Smooth muscle cell (in vitro differentiated cells): ENCODE data around the gene BAHCC1. TPM values are rescaled to one million over a fixed set of nuclear protein-coding genes. Genes with fewer than 3 reads are reported as not detected.
A peak's percentile ranks its signal among the peaks of the same experiment; 100 is the strongest.

Experiments
- DNase-seq: peaks from one replicate; lab custom pipeline; 2025; ENCODE audit not compliant: unreplicated experiment; lab: John Stamatoyannopoulos, UW
- H2AFZ ChIP-seq: fragments of 200-600 bp; sonication (generic); 2 replicates; pipeline ENCODE4 v1.6.0; 2016; ENCODE audit warnings: antibody characterized with exemption, low read depth, mild to moderate bottlenecking
- H3F3A ChIP-seq: fragments of 200-600 bp; sonication (generic); 2 replicates; pipeline ENCODE4 v1.6.0; 2017; ENCODE audit warnings: antibody characterized with exemption, low read depth
- H3K27ac ChIP-seq: fragments of 200-600 bp; sonication (generic); 2 replicates; pipeline ENCODE4 v1.5.1; 2016; ENCODE audit warnings: low read depth, mild to moderate bottlenecking
- H3K27me3 ChIP-seq: fragments of 200-600 bp; sonication (generic); 2 replicates; pipeline ENCODE4 v1.6.1; 2016; ENCODE audit warnings: low read depth, mild to moderate bottlenecking
- H3K36me3 ChIP-seq: fragments of 200-600 bp; sonication (generic); 2 replicates; pipeline ENCODE4 v1.5.1; 2016; ENCODE audit warnings: low read depth
- H3K4me1 ChIP-seq: fragments of 200-600 bp; sonication (generic); 2 replicates; pipeline ENCODE4 v1.5.1; 2016; ENCODE audit warnings: low read depth
- H3K4me2 ChIP-seq: fragments of 200-600 bp; sonication (generic); 2 replicates; pipeline ENCODE4 v1.6.0; 2016; ENCODE audit warnings: mild to moderate bottlenecking
- H3K4me3 ChIP-seq: fragments of 200-600 bp; sonication (generic); 2 replicates; pipeline ENCODE4 v1.5.1; 2016; ENCODE audit warnings: mild to moderate bottlenecking
- H3K79me2 ChIP-seq: fragments of 200-600 bp; sonication (generic); 2 replicates; pipeline ENCODE4 v1.6.0; 2016; ENCODE audit warnings: low read depth, mild to moderate bottlenecking
- H3K9ac ChIP-seq: fragments of 200-600 bp; sonication (generic); 2 replicates; pipeline ENCODE4 v1.6.0; 2016; ENCODE audit warnings: low read depth
- H3K9me3 ChIP-seq: fragments of 200-600 bp; sonication (generic); replicated peaks from 2 replicates; pipeline ENCODE4 v1.5.1; 2016; ENCODE audit warnings: low read depth
- H4K20me1 ChIP-seq: fragments of 200-600 bp; sonication (generic); 2 replicates; pipeline ENCODE4 v1.6.0; 2016; ENCODE audit warnings: low read depth
- WGBS: methylation state at CpG from one replicate; pipeline ENCODE4 v1.1.7; 2016; ENCODE audit warnings: low lambda C conversion rate; 5-methylcytosine and 5-hydroxymethylcytosine counted together
- polyA plus RNA-seq: library from polyadenylated mRNA; unstranded; fragments of >200 nt; fragmentation: Nextera tagmentation; extraction: Ambion mirVana; gene quantifications from 2 replicates; pipeline ENCODE4 v1.2.1, GENCODE V29; 2016
- total RNA-seq: library from RNA; depleted of rRNA; stranded (reverse); fragments of >200 nt; gene quantifications from 2 replicates; pipeline ENCODE4 v1.2.3, GENCODE V29; 2014
- TF ChIP-seq, protein P1 (sequence below): fragments of 200-600 bp; sonication (generic); IDR thresholded peaks from 2 replicates; pipeline ENCODE4 v1.5.1; 2017; ENCODE audit warnings: borderline replicate concordance, mild to moderate bottlenecking, antibody characterized with exemption; ENCODE audit not compliant: insufficient read depth, poor library complexity, severe bottlenecking

BAHCC1 gene
- total and polyA plus RNA-seq, 2 experiments from 2014 or later = 3.2 to 4.6 TPM

DNA sequence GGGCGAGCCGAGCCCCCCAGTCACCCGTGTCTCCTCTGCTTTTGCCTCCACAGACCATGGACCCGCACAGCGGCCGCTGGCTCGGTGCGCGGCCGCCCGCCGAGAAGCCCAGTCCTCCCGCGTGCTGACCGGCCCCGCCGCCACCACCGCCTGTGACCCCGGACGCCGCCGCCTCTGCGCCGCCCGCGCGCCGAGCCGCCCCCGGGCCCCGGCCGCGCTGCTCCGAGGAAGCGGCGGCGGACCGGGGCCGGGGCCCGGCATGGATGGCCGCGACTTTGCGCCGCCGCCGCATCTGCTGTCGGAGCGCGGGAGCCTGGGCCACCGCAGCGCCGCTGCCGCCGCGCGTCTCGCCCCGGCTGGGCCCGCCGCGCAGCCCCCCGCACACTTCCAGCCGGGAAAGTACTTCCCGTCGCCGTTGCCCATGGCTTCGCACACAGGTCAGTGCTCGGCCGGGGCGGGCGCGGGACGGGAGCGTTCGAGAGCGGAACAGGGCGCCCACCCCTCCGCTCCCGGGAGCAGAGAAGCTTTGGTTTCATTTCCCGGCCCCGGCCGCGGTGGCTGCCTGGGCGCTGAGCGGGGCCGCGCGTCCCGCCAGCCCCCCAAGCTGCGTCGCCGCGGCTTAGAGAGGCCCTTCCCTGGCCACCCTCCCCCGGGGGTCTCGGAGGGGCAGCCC, 4.4 kb downstream of the BAHCC1 start:
- TF ChIP-seq, protein P1, sequence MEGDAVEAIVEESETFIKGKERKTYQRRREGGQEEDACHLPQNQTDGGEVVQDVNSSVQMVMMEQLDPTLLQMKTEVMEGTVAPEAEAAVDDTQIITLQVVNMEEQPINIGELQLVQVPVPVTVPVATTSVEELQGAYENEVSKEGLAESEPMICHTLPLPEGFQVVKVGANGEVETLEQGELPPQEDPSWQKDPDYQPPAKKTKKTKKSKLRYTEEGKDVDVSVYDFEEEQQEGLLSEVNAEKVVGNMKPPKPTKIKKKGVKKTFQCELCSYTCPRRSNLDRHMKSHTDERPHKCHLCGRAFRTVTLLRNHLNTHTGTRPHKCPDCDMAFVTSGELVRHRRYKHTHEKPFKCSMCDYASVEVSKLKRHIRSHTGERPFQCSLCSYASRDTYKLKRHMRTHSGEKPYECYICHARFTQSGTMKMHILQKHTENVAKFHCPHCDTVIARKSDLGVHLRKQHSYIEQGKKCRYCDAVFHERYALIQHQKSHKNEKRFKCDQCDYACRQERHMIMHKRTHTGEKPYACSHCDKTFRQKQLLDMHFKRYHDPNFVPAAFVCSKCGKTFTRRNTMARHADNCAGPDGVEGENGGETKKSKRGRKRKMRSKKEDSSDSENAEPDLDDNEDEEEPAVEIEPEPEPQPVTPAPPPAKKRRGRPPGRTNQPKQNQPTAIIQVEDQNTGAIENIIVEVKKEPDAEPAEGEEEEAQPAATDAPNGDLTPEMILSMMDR = no peak
- peaks cover 49% of the 10 kb centered on the region for H3K4me1 ChIP-seq
- H3K4me2 ChIP-seq = peak overlapping the region; percentile 100
- peak overlapping the region; percentile 83 for H3K9ac ChIP-seq
- peaks cover 19% of the 10 kb centered on the region for H3F3A ChIP-seq
- H4K20me1 ChIP-seq = peaks cover 3% of the 10 kb centered on the region
- H3K27me3 ChIP-seq = no peaks in the 10 kb centered on the region
- peak overlapping the region; percentile 79 for H2AFZ ChIP-seq
- H3K4me3 ChIP-seq = peak overlapping the region; percentile 88
- 1% methylated on average over 52 of the region's 95 CpGs for WGBS
- peak overlapping the region; percentile 79 for H3K27ac ChIP-seq
- H3K79me2 ChIP-seq = peaks cover 86% of the 10 kb centered on the region
- no peak for DNase-seq
- no peaks in the 10 kb centered on the region for H3K36me3 ChIP-seq
- H3K9me3 ChIP-seq = no peaks in the 10 kb centered on the region

DNA sequence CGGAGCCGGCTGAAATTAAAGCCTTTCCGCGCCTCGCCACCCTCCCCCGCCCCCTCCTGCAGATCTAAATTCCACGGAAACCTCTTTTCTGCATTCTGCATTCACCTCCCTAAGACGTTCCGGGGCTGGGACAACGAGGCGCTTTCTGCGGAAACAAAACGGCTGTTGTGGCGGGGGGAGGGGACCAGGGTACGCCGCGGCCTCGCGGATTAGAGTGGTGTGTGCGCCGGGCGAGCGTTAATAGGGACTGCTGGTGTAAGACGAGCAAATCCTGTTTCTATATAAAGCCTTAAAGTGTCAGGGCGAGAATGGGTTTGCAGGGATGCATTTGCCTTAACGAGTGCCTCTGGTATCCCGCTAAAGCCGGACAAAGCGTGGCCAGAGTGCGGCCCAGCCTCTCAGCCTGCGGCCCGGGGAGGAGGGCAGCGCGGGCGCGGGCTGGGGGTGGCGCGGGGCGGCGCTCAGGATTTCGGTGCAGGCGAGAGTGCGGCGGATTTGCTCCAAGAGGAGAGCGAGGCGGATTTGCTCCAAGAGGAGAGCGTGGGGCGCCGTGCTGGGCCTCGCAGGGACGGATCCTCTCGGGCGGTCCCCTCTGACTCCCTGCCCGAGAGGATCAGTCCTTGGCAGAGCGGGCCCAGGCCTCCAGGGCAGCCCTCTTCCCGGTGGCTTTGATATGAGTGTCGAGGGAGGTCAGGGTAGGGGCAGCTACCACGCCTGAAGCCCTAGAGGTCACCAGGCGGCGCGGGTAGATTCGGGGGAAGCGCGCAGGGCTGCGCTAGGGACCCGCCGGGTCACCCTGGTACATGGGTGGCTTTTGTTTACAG, 5.1 kb downstream of the BAHCC1 start:
- Histone ChIP-seq H3K4me3 (peak overlapping the region; percentile 88), H3K9me3 (no peaks in the 10 kb centered on the region), H3K4me1 (peaks cover 54% of the 10 kb centered on the region), H3K27ac (peak overlapping the region; percentile 79), H3K36me3 (no peaks in the 10 kb centered on the region), H3K27me3 (no peaks in the 10 kb centered on the region), H4K20me1 (no peaks in the 10 kb centered on the region), H2AFZ (peak overlapping the region; percentile 79), H3K9ac (peak overlapping the region; percentile 83), H3K79me2 (peaks cover 94% of the 10 kb centered on the region), H3K4me2 (peak overlapping the region; percentile 98), H3F3A (peaks cover 16% of the 10 kb centered on the region)
- 6% methylated on average over 58 of the region's 67 CpGs for WGBS
- TF ChIP-seq, protein P1 = no peak
- peak; percentile 47 for DNase-seq

DNA sequence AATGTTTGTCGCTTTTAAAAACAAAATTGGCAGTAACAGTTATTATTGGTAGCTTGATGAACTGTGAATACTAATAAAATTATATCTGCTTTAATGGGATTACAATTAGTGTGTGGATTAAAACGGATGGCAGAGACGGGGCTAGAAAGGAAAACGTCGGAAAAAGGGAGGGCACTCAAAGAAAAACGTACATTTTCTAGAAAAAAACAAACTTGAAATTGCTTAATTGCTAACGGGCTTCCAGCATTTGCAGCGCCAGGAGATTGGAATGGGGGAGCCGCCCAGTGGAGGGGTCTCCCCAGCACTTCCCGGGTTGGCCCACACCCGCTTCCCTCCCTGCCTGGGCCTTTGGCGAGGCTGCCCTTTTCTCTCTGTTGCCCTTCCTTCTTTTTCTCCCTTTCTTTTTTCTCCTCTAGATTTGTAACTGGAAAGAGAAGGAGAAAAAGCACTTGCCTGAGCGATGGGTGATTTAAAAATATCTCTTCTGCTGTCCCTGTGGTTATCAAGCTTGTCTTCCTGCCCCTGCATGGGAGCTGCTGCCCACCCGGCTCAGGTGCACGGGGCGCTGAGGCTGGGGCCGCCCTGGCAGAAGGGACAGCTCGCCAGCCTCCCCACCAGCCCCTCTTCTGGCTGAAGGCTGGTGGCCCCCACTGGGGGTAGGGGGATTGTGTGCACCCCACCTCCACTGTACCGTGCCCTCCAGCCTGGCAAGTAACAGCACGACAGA, 5.9 kb downstream of the BAHCC1 start:
- WGBS = 45% methylated on average over 20 of the region's 20 CpGs
- Histone ChIP-seq H3K9me3 (no peaks in the 10 kb centered on the region), H3K27me3 (no peaks in the 10 kb centered on the region), H4K20me1 (no peaks in the 10 kb centered on the region), H3K36me3 (no peaks in the 10 kb centered on the region), H3K4me1 (peaks cover 62% of the 10 kb centered on the region), H3K9ac (peak overlapping the region; percentile 83), H2AFZ (peak overlapping the region; percentile 79), H3K4me3 (peak overlapping the region; percentile 88), H3K27ac (peak overlapping the region; percentile 79), H3K79me2 (peaks cover 96% of the 10 kb centered on the region), H3F3A (peaks cover 12% of the 10 kb centered on the region), H3K4me2 (peak overlapping the region; percentile 98)
- TF ChIP-seq, protein P1 = no peak
- no peak for DNase-seq
